ENCODE results near the gene TECTB. TPM values are rescaled to one million over a fixed set of nuclear protein-coding genes. Genes with fewer than 3 reads are reported as not detected.
"Not testable (repeated sequence)": the region's sequence is repeated elsewhere in the genome, so short reads cannot be mapped to it uniquely, and the experiment has no call there.

TECTB gene
- total RNA-seq, 1 experiment from 2014 or later: not detected

DNA sequence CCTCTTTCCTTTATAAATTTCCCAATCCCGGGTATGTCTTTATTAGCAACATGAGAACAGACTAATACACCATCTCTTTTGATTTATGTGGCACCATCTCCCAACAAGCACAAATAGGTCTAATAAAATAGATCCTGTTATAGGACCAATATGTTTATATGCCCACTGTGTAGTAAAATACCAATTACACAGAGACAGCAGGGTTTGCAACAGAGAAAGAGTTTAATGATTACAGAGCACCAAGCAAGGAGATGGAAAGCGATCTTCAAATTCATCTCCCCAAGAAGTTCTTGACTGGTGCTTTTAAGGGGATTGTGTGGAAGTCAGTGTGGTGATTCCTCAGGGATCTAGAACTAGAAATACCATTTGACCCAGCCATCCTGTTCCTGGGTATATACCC is 33.5 kb upstream of the TECTB start:
- TF ChIP-seq, protein P1, sequence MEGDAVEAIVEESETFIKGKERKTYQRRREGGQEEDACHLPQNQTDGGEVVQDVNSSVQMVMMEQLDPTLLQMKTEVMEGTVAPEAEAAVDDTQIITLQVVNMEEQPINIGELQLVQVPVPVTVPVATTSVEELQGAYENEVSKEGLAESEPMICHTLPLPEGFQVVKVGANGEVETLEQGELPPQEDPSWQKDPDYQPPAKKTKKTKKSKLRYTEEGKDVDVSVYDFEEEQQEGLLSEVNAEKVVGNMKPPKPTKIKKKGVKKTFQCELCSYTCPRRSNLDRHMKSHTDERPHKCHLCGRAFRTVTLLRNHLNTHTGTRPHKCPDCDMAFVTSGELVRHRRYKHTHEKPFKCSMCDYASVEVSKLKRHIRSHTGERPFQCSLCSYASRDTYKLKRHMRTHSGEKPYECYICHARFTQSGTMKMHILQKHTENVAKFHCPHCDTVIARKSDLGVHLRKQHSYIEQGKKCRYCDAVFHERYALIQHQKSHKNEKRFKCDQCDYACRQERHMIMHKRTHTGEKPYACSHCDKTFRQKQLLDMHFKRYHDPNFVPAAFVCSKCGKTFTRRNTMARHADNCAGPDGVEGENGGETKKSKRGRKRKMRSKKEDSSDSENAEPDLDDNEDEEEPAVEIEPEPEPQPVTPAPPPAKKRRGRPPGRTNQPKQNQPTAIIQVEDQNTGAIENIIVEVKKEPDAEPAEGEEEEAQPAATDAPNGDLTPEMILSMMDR (IDR thresholded peaks at IDR 0.05; ENCODE audit: unreplicated experiment): no peak
- no peak overlapping the region for H3K27ac Mint-ChIP-seq (ENCODE audit: unreplicated experiment)
- BruUV-seq (replicated peaks): no TSS peak
- intact Hi-C loops (cut with micrococcal nuclease; ENCODE audit: unreplicated experiment): no loop called here
- no peaks in the 10 kb centered on the region for H3K27me3 Mint-ChIP-seq (ENCODE audit: unreplicated experiment)
- no peak for DNase-seq
- no peak overlapping the region for H3K4me3 Mint-ChIP-seq (ENCODE audit: low read depth, unreplicated experiment)
- H3K4me1 Mint-ChIP-seq (ENCODE audit: low read depth, unreplicated experiment): no peaks in the 10 kb centered on the region
- H3K9me3 Mint-ChIP-seq (ENCODE audit: low read depth, unreplicated experiment): peaks cover 5% of the 10 kb centered on the region
- CTCF ChIA-PET: no interaction called here
- H3K36me3 Mint-ChIP-seq (ENCODE audit: insufficient read depth, unreplicated experiment): no peaks in the 10 kb centered on the region

DNA sequence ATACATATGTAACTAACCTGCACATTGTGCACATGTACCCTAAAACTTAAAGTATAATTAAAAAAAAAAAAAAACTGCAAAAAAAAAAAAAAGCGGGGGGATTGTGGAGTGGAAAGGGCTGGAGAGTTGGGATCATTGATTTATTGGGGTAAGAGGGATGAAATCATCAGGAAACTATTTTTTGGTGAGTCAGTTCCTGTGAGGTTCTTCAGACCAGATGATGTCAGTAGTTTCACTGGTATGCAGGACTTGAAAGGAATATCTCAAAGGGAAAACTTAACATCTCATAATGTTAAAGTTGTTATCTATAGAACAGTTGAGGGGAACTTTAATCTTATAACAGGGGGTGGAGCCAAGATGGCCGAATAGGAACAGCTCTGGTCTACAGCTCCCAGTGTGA is 32.6 kb upstream of the TECTB start:
- no peaks in the 10 kb centered on the region for H3K36me3 Mint-ChIP-seq (ENCODE audit: insufficient read depth, unreplicated experiment)
- H3K27me3 Mint-ChIP-seq (ENCODE audit: unreplicated experiment): no peaks in the 10 kb centered on the region
- BruUV-seq (replicated peaks): no TSS peak
- TF ChIP-seq, protein P1 (IDR thresholded peaks at IDR 0.05; ENCODE audit: unreplicated experiment): no peak
- no peak overlapping the region for H3K4me3 Mint-ChIP-seq (ENCODE audit: low read depth, unreplicated experiment)
- no peaks in the 10 kb centered on the region for H3K4me1 Mint-ChIP-seq (ENCODE audit: low read depth, unreplicated experiment)
- CTCF ChIA-PET: no interaction called here
- DNase-seq: no peak
- H3K27ac Mint-ChIP-seq (ENCODE audit: unreplicated experiment): no peak overlapping the region
- intact Hi-C loops (cut with micrococcal nuclease; ENCODE audit: unreplicated experiment): no loop called here
- peaks cover 5% of the 10 kb centered on the region for H3K9me3 Mint-ChIP-seq (ENCODE audit: low read depth, unreplicated experiment)

DNA sequence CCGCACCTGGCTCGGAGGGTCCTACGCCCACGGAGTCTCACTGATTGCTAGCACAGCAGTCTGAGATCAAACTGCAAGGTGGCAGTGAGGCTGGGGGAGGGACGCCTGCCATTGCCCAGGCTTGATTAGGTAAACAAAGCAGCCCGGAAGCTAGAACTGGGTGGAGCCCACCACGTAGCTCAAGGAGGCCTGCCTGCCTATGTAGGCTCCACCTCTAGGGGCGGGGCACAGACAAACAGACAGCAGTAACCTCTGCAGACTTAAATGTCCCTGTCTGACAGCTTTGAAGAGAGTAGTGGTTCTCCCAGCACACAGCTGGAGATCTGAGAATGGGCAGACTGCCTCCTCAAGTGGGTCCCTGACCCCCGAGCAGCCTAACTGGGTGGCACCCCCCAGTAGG is 32.0 kb upstream of the TECTB start:
- BruUV-seq (replicated peaks); H3K9me3 Mint-ChIP-seq (ENCODE audit: low read depth, unreplicated experiment); H3K4me1 Mint-ChIP-seq (ENCODE audit: low read depth, unreplicated experiment); intact Hi-C loops (cut with micrococcal nuclease; ENCODE audit: unreplicated experiment); H3K36me3 Mint-ChIP-seq (ENCODE audit: insufficient read depth, unreplicated experiment); H3K27ac Mint-ChIP-seq (ENCODE audit: unreplicated experiment); H3K27me3 Mint-ChIP-seq (ENCODE audit: unreplicated experiment); DNase-seq; CTCF ChIA-PET; H3K4me3 Mint-ChIP-seq (ENCODE audit: low read depth, unreplicated experiment): not testable (repeated sequence)

DNA sequence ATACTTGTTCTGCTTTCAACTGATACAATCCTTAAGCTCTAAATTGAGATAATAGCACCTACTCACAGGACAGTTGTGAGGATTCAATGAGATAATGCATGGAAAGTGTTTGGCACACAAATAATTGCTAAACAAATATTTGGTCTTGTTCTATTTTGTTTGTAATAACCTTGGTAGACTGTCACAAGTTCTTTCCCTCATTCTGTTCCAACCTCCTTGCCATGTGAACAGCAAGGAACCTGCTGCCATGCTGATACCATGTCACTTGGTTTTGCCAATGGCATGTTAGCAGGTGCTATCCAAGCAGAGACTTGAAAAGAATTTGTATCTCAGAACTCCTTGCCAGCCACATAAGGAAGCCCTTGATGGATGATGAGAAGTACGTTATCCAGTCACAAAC is 24.8 kb upstream of the TECTB start:
- Mint-ChIP-seq H3K27me3 (ENCODE audit: unreplicated experiment) (peaks cover 13% of the 10 kb centered on the region), H3K36me3 (ENCODE audit: insufficient read depth, unreplicated experiment) (no peaks in the 10 kb centered on the region), H3K27ac (ENCODE audit: unreplicated experiment) (no peak overlapping the region), H3K4me3 (ENCODE audit: low read depth, unreplicated experiment) (no peak overlapping the region), H3K4me1 (ENCODE audit: low read depth, unreplicated experiment) (no peaks in the 10 kb centered on the region), H3K9me3 (ENCODE audit: low read depth, unreplicated experiment) (no peaks in the 10 kb centered on the region)
- CTCF ChIA-PET: no interaction called here
- no TSS peak for BruUV-seq (replicated peaks)
- TF ChIP-seq, protein P1 (IDR thresholded peaks at IDR 0.05; ENCODE audit: unreplicated experiment): no peak
- no peak for DNase-seq
- intact Hi-C loops (cut with micrococcal nuclease; ENCODE audit: unreplicated experiment): no loop called here

DNA sequence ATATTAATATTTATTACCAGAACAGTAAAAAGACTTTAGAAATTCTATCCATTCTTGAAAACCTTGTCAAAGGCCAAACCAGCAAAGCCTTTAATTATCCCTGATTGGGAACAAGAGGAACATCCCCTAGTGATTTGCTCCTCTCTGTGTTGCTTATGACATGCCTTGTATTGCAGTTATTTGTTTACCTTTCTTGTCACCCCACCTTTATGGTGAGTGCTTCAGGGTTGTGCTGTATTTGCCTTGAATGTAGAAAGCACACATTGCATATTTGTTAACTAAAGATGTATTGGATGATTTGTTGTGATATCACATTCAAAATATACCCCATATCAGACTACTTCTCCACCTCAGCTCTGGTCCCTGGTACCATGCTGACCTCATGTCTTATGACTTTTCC is 23.5 kb upstream of the TECTB start:
- TF ChIP-seq, protein P1 (IDR thresholded peaks at IDR 0.05; ENCODE audit: unreplicated experiment): no peak
- Mint-ChIP-seq H3K36me3 (ENCODE audit: insufficient read depth, unreplicated experiment) (no peaks in the 10 kb centered on the region), H3K9me3 (ENCODE audit: low read depth, unreplicated experiment) (no peaks in the 10 kb centered on the region), H3K4me3 (ENCODE audit: low read depth, unreplicated experiment) (no peak overlapping the region), H3K4me1 (ENCODE audit: low read depth, unreplicated experiment) (no peaks in the 10 kb centered on the region), H3K27ac (ENCODE audit: unreplicated experiment) (no peak overlapping the region), H3K27me3 (ENCODE audit: unreplicated experiment) (peaks cover 13% of the 10 kb centered on the region)
- no TSS peak for BruUV-seq (replicated peaks)
- DNase-seq: no peak
- intact Hi-C loops (cut with micrococcal nuclease; ENCODE audit: unreplicated experiment): no loop called here
- CTCF ChIA-PET: no interaction called here

Measured in Calu3 (cell line).